H54 (cell line): ENCODE measurements around the gene TESMIN.

ENCODE experiments used
- DNase-seq: peaks from one replicate; pipeline ENCODE4 v3.0.0; 2011; ENCODE audit warnings: low spot score, mixed read lengths; ENCODE audit not compliant: insufficient read length
- FAIRE-seq: peaks from 3 replicates; lab custom pipeline; 2011; peaks lifted over from hg19 to GRCh38; lab: Jason Lieb, UNC
- POLR2A ChIP-seq: IDR thresholded peaks from 2 replicates; pipeline ENCODE4 v1.6.1; 2011; ENCODE audit warnings: low read depth, mild to moderate bottlenecking, low read length

TESMIN gene, protein sequence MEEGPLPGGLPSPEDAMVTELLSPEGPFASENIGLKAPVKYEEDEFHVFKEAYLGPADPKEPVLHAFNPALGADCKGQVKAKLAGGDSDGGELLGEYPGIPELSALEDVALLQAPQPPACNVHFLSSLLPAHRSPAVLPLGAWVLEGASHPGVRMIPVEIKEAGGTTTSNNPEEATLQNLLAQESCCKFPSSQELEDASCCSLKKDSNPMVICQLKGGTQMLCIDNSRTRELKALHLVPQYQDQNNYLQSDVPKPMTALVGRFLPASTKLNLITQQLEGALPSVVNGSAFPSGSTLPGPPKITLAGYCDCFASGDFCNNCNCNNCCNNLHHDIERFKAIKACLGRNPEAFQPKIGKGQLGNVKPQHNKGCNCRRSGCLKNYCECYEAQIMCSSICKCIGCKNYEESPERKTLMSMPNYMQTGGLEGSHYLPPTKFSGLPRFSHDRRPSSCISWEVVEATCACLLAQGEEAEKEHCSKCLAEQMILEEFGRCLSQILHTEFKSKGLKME

DNA sequence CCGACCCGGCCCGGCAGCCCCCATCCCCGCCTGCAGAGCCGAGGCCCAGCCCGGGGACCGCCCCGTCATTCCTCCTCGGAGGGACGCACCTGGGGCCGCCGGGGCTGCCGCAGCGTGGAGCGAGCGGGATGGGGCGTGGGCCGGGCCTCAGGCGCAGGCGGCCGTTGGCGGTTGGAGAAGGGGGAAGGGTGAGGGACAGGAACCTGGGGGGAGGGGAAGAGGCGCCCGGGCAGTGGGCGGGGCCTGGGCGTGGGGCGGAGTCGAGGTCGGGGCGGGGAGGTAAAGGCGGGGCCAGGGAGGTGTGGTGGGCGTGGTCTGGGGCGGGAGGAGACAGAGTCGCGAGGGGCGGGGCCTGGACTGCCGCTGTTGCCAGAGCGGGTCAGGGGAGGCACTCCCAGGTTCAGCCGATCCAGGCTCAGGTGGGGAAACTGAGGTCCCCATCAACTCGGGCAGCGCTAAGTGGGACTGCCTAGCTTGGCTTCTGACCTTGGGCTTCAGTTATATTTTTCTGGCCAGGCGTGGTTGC, at the start of gene TESMIN:
TSS of gene TESMIN (minus strand) at position 190 of the 526 bp plus-strand sequence. CDS start 860 bp downstream, outside the sequence.
- 0 out of 2 replicates have a peak, but pooled peaks have one; percentile 41 for TF ChIP-seq POLR2A
- FAIRE-seq (no peak), DNase-seq (peak; percentile 86)

DNA sequence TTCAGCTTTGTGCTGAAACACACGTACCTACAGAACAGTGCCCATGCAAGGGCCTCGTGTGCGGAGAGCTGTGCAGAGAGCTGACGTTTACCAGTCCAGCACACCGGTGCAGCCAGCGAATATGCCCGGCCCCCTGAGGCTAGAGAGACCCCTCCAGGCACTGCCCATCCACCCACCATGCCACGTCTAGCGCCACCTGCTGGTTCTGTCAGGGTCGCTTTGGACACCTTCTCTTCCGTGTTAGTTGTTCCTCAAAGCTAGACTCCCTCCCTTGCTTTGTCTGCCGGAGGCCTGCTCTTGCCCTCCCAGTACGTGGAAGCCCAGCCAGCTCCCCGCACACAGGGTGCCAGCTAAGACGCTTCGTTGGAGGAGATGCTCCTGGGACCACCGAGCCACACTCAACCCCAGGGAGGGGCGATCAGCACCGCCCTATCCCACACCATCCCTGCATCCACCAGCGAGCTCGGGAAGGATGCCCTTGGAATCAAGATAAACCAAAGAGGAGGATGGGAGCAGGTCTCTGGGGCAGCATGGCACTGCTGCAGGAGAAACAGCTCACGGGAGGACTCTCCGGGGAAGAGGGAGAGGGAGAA, 47.0 kb upstream of the TESMIN start:
- TF ChIP-seq POLR2A, result no peak
- FAIRE-seq (no peak), DNase-seq (no peak)

DNA sequence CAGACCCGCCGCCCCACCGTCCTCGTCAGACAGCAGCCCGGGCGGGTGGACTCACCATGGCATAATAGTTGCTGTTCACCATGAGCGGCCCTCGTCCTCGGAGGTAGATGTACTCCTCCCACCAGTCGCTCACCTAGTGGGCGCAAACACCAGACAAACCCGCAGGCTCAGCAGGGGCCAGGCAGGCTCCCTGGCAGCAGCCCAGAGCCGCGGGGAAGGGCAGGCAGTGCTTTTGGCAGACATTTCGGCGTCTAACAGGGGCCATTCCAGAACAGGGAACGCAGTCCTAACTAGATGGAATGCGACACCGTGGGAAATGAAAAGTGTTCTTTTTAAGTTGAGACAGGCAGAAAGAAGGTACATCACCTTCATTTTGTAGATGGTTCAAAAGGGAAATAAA, 45.5 kb upstream of the TESMIN start:
- FAIRE-seq, result no peak
- DNase-seq, result no peak
- TF ChIP-seq POLR2A, result no peak

DNA sequence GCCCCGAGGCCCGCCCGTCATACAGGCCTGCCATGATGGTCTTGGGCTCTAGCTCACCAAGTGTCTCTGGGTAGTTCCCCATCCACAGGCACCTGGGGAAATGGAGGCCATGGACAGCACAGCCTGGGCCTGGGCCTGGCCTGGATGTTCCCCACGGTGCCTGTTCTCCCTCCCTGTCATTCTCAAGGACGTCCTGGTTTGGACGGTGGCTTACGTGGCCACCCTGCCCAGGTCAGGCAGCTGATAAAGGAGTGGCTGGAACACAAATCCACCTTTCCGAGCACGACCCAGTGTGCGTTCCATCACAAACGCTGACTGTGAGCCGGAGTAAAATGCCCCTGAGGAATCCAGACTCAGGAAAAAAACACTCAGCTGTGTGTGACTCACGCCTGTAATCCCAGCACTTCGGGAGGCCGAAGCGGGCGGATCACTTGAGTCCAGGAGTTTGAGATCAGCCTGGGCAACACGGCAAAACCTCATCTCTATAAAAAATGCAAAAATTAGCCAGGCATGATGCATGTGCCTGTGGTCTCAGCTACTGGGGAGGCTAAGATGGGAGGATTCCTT, 41.2 kb upstream of the TESMIN start:
- peak; percentile 47 for DNase-seq
- TF ChIP-seq POLR2A, result no peak
- FAIRE-seq, result no peak

DNA sequence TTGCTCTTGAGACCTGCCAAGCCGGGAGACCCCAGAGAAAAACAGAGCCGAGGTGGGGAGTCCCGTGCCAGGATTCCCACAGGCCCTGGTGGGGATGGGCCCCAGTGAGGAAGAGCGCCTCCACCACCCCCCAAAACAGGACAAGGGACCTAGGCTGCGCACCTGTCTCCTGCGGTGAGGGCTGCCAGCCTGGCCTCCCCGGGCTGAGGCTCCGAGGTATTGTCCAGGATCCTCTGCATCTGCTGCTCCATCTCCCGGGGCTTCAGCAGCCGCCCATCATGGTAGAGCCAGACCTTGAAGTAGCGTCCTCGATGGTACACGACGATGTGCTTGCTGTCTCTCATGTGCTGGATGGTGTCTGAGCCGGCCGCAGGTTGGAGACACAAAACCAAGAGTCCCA, 33.3 kb upstream of the TESMIN start:
- no peak for TF ChIP-seq POLR2A
- DNase-seq, result no peak
- FAIRE-seq, result no peak

DNA sequence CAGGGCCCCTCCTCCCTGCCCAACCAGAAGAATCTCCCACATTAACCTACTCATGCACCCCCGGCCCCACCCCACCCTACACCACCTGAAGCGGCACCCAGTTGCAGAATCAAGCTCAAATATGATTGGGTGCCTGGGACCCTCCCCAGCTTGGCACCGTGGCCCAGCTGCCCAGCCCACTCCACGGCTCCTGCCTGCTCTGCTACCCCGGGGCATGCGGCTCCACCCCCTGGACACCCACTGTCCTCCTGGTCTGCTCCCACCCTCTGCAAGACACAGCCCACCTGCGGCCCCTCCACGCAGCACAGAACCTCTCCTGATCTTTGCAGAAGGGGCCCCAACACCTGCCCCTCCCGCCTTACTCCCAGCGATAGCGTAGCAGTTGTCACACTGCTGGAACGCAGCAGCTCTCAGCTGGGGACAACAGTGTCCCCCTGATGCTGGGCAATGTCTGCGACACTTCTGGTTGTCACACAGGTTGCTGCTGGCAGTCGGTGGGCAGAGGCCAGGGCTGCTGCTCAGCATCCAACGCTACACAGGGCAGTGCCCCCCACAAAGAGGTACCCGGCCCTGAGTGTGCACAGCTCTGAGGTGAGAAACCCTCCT, 32.0 kb upstream of the TESMIN start:
- DNase-seq (no peak), FAIRE-seq (no peak)
- TF ChIP-seq POLR2A, result no peak

DNA sequence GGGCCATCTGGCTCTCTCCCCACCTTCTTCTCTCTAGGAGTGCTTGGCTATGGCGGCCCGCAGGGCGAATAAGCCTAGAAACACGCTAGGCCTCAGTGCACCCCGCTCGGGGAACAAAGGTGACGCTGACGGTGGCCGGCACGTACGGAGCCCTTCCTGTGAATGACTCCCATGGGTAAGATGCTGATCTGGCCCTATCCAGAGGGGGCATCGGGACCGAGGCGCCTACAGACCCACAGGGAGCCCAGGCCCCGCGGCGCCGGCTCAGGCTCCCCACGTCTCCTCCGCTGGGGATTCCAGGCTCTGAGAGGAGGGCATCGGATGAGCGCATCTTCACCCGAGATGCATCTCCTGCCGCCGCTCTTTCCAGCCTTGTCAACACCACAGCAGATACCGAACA, 31.4 kb upstream of the TESMIN start:
- TF ChIP-seq POLR2A, result no peak
- DNase-seq (no peak), FAIRE-seq (no peak)

DNA sequence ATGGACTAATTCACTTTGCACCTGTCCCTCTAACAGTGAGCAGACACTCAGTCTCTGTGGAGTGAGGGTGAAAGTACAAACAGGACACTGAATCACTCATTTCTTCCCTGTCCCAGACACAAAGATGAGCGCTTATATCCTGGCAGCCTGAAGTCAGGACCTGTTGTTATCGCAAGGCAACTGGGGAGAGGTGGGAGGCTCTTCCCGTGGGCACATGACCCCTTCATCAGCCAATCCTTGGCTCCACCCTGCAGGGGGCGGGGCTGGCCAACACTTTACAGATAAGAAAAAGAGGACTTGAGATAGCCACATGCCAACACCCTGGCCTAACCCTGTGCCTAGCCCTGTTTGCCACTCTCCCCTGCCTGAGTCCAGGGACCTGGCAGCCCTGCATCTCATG, 29.5 kb upstream of the TESMIN start:
- DNase-seq (no peak), FAIRE-seq (no peak)
- no peak for TF ChIP-seq POLR2A

DNA sequence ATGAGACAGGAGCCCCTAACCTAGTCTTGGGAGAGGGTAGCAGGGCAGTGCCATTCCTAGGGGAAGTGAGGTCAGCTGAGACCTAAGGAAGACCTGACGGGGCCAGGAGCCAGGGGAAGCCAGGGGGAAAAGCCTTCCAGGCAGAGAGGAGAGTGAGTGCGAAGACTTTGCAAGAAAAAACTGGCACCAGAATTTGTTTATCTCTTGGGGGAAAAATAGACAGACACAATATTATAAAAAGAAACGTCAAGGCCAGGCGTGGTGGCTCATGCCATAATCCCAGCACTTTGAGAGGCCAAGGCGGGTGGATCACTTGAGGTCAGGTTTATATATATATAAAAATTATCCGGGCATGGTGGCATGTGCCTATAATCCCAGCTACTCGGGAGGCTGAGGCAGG, 26.9 kb upstream of the TESMIN start:
- TF ChIP-seq POLR2A, result no peak
- DNase-seq (no peak), FAIRE-seq (no peak)

DNA sequence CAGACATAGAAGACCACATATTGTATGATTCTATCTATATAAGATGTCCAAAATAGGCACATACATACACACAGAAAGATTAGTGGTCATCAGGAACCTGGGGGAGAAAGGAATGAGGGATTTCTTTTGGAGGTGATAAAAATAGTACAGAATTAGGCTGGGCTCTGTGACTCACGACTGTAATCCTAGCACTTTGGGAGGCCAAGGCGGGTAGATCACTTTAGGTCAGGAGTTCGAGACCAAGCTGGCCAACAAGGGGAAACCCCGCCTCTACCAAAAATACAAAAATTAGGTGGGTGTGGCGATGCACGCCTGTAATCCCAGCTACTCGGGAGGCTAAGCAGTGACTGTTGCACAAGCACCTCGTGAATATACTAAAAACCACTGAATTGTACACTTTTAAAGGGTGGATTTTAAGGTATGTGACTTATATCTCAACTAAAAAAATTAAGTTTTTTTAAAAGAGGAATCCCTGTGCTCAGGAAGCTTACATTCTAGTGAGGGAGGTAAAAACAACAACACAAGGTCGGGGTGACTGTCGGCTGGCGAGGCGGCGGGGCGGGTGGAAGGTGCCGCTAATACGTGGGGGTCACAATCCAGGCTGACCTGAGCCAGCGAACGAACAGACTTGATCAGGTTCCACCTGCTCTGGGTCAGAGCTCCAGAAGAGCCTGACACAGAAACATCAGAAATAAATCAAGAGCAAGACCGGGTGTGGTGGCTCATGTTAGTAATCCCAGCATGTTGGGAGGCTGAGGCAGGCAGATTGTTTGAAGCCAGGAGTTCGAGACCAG, 25.3 kb upstream of the TESMIN start:
- TF ChIP-seq POLR2A, result no peak
- DNase-seq, result no peak
- no peak for FAIRE-seq

DNA sequence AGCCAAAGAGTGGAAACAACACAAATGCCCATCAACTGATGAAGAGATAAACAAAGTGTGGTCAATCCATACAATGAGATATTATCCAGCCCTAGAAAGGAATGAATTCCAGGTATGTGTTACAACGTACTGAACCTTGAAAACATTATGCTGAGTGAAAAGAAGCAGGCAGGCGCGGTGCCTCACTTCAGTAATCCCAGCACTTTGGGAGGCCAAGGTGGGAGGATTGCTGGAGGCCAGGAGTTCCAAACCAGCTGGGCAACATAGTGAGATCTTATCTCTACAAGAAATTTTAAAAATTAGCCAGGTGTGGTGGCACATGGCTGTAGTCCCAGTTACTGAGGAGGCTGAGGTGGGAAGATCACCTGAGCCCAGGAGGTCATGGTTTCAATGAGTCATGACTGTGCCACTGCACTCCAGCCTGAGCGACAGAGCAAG, 24.6 kb upstream of the TESMIN start:
- FAIRE-seq (no peak), DNase-seq (no peak)
- no peak for TF ChIP-seq POLR2A

DNA sequence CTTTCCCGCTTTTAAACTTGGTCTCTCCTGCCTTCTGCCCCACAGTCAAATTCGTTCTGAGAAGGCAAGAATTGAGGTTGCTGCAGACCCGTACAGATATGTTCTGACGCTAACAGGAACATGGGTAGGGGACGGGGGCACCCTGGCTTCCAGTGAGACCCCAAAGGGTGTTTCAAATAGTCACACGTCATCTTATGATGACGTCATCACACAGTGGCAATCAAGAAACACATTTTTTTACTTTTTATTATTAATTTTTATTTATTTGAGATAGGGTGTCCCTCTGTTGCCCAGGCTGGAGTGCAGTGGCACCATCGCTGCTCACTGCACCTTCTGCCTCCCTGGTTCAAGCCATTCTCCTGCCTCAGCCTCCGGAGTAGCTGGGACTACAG, 22.9 kb upstream of the TESMIN start:
- no peak for DNase-seq
- no peak for TF ChIP-seq POLR2A
- FAIRE-seq, result no peak
